Nephron progenitor cell (in vitro differentiated cells): ENCODE results near the gene DHX8.
"Not testable (repeated sequence)": the region's sequence is repeated elsewhere in the genome, so short reads cannot be mapped to it uniquely, and the experiment has no call there.

Experiments
- DNase-seq: peaks from one replicate; pipeline ENCODE4 v3.0.0; 2021
- H3K27ac Mint-ChIP-seq: 2 replicates; pipeline ENCODE4 v1.8.0; 2021; ENCODE audit warnings: mild to moderate bottlenecking, moderate library complexity, mixed read lengths
- H3K27me3 Mint-ChIP-seq: 2 replicates; pipeline ENCODE4 v1.8.0; 2021; ENCODE audit warnings: mild to moderate bottlenecking, low read depth, mixed read lengths; ENCODE audit not compliant: poor library complexity
- H3K36me3 Mint-ChIP-seq: 2 replicates; pipeline ENCODE4 v1.8.0; 2021; ENCODE audit warnings: low read depth, mixed read lengths
- H3K4me1 Mint-ChIP-seq: 2 replicates; pipeline ENCODE4 v1.8.0; 2021; ENCODE audit warnings: mixed read lengths
- H3K4me3 Mint-ChIP-seq: 2 replicates; pipeline ENCODE4 v1.8.0; 2021; ENCODE audit warnings: mild to moderate bottlenecking, moderate library complexity, mixed read lengths
- H3K9me3 Mint-ChIP-seq: 2 replicates; pipeline ENCODE4 v1.8.0; 2021; ENCODE audit warnings: mild to moderate bottlenecking, moderate library complexity, mixed read lengths
- TF ChIP-seq, protein P1 (sequence below): fragments of 200-600 bp; sonication (generic); IDR thresholded peaks from 2 replicates; pipeline ENCODE4 v1.5.0; 2021; ENCODE audit warnings: antibody characterized with exemption

DHX8 gene

DNA sequence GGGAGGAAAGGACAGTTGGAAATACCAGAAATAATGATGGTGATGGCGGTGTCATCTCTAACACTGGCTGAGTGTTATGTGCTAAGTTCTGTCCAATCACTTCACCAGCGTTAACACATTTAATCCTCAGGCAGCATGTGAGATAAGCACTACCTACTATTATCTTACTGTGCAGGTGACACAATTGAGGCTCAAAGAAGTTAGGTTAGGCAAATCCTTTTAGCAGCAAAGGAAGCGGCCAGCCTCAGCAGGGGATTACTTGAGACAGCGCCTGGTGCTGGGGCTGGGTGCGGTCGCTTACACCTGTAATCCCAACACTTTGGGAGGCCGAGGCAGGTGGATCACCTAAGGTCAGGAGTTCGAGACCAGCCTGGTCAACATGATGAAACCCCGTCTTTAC, 18.7 kb upstream of the DHX8 start:
- H3K4me3 Mint-ChIP-seq, result no peak overlapping the region
- no peaks in the 10 kb centered on the region for H3K9me3 Mint-ChIP-seq
- H3K36me3 Mint-ChIP-seq, result no peaks in the 10 kb centered on the region
- no peak for DNase-seq
- peaks cover 24% of the 10 kb centered on the region for H3K27me3 Mint-ChIP-seq
- peaks cover 16% of the 10 kb centered on the region for H3K4me1 Mint-ChIP-seq
- H3K27ac Mint-ChIP-seq, result no peak overlapping the region
- TF ChIP-seq, protein P1, sequence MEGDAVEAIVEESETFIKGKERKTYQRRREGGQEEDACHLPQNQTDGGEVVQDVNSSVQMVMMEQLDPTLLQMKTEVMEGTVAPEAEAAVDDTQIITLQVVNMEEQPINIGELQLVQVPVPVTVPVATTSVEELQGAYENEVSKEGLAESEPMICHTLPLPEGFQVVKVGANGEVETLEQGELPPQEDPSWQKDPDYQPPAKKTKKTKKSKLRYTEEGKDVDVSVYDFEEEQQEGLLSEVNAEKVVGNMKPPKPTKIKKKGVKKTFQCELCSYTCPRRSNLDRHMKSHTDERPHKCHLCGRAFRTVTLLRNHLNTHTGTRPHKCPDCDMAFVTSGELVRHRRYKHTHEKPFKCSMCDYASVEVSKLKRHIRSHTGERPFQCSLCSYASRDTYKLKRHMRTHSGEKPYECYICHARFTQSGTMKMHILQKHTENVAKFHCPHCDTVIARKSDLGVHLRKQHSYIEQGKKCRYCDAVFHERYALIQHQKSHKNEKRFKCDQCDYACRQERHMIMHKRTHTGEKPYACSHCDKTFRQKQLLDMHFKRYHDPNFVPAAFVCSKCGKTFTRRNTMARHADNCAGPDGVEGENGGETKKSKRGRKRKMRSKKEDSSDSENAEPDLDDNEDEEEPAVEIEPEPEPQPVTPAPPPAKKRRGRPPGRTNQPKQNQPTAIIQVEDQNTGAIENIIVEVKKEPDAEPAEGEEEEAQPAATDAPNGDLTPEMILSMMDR, result no peak

- Mint-ChIP-seq H3K4me1 (peaks cover 16% of the 10 kb centered on the region), H3K9me3 (no peaks in the 10 kb centered on the region), H3K4me3 (peak overlapping the region; percentile 1), H3K27ac (peak overlapping the region; percentile 61), H3K27me3 (peaks cover 21% of the 10 kb centered on the region), H3K36me3 (no peaks in the 10 kb centered on the region)
- DNase-seq, result peak; percentile 24
- TF ChIP-seq, protein P1, result no peak
Measured at GRCh38 chr17:43467981-43468581, 15.7 kb upstream of the DHX8 start.

DNA sequence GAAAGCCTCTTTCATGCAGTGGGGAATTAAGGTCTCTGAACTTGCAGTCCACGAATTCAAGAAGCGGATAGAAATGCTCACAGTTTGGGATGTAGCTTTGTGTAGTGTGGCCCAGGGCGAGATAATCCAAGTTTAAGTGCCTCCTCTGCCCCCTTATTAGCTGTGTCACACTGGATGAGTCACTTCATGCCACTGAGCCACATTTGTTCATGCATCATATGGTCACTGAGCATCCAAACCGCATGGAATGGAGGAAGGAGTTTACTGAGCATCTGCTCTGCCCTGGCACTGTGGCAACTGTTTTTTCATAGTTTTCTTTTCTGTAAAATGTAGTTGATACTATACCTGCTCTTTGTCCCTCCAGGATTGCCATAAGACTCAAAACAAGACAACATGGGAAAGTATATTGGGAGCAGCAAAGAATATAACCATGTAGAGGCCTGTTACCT, 15.1 kb upstream of the DHX8 start:
- Mint-ChIP-seq H3K9me3 (no peaks in the 10 kb centered on the region), H3K27ac (no peak overlapping the region), H3K4me1 (peaks cover 16% of the 10 kb centered on the region), H3K27me3 (peaks cover 24% of the 10 kb centered on the region), H3K4me3 (no peak overlapping the region), H3K36me3 (no peaks in the 10 kb centered on the region)
- no peak for DNase-seq
- TF ChIP-seq, protein P1, result no peak

DNA sequence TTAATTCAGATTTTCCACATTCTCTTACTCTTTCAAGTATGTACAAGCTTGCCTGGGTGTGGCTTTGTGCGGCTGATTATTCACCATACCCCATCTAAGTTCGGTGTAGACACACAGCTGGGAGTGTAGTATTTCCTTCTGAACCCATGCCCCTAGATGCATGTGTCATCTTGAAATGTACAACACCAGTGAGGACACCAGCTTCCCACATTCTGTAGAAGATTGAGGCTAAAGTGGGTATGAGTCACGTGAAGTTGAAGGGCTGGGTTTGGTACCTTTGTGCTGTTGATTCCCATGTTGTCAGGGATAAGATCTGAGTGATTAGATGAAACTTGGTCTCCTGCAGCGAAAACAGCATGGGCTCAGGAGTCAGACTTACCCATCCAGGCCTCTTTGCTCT, 14.6 kb upstream of the DHX8 start:
- no peak overlapping the region for H3K4me3 Mint-ChIP-seq
- no peak overlapping the region for H3K27ac Mint-ChIP-seq
- no peaks in the 10 kb centered on the region for H3K36me3 Mint-ChIP-seq
- peaks cover 16% of the 10 kb centered on the region for H3K4me1 Mint-ChIP-seq
- H3K9me3 Mint-ChIP-seq, result no peaks in the 10 kb centered on the region
- DNase-seq, result no peak
- peaks cover 27% of the 10 kb centered on the region for H3K27me3 Mint-ChIP-seq
- TF ChIP-seq, protein P1, result no peak

- TF ChIP-seq, protein P1, result no peak
- no peak for DNase-seq
- Mint-ChIP-seq H3K27me3 (peaks cover 18% of the 10 kb centered on the region), H3K4me3 (no peak overlapping the region), H3K9me3 (no peaks in the 10 kb centered on the region), H3K36me3 (no peaks in the 10 kb centered on the region), H3K27ac (no peak overlapping the region), H3K4me1 (peaks cover 21% of the 10 kb centered on the region)
Measured at GRCh38 chr17:43471585-43472160, 12.1 kb upstream of the DHX8 start.

- no peaks in the 10 kb centered on the region for H3K36me3 Mint-ChIP-seq
- no peak for DNase-seq
- H3K4me1 Mint-ChIP-seq, result peaks cover 27% of the 10 kb centered on the region
- TF ChIP-seq, protein P1, result no peak
- H3K4me3 Mint-ChIP-seq, result no peak overlapping the region
- peaks cover 13% of the 10 kb centered on the region for H3K27me3 Mint-ChIP-seq
- H3K27ac Mint-ChIP-seq, result peak overlapping the region; percentile 9
- no peaks in the 10 kb centered on the region for H3K9me3 Mint-ChIP-seq
Measured at GRCh38 chr17:43475494-43476089, 8.2 kb upstream of the DHX8 start.

DNA sequence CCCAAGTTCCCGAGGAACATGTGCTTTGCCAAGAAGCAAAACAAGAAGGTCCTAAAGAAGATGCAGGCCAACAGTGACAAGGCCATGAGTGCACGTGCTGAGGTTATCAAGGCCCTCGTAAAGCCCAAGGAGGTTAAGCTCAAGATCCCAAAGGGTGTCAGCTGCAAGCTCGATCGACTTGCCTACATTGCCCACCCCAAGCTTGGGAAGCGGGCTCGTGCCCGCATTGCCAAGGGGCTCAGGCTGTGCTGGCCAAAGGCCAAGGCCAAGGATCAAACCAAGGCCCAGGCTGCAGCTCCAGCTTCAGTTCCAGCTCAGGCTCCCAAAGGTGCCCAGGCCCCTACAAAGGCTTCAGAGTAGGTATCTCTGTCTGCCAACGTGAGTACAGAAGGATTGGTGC, 7.5 kb upstream of the DHX8 start:
- not testable (repeated sequence) for DNase-seq, H3K9me3 Mint-ChIP-seq, H3K4me3 Mint-ChIP-seq, H3K36me3 Mint-ChIP-seq, H3K27ac Mint-ChIP-seq
- Mint-ChIP-seq H3K27me3 (peaks cover 13% of the 10 kb centered on the region), H3K4me1 (peaks cover 30% of the 10 kb centered on the region)
